ENCODE data around the gene INHBB. TPM values are rescaled to one million over a fixed set of nuclear protein-coding genes. Genes with fewer than 3 reads are reported as not detected.

Gene INHBB
- polyA plus RNA-seq, 2 donors: 0.51 to 1.6 TPM

DNA sequence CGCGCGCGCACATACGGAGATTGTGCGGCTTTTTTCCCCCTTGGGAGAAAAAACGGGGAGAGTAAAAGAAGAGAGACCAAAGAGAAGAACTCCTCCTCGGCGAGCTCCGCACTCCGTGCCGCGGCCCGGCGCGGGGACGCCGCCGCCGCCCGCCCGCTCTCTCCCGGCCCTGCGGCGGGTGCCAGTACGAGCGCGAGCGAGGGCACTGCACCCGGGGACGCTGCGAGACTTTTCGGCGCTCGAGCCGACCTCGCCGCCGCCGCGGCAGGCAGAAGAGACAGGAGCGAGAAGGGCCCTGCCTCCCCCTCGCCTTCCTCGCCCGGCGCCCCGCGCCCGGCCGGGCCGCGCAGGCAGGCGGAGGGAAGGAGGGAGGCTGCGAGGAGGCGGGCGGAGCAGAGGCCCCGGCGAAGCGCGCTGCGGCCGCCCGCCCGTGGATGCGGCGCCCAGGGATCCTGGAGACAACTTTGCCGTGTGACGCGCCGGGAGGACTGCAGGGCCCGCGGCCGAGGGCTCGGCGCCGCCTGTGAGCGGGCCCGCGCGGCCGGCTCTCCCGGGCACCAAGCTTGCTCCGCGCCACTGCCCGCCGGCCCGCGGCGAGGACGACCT lies 857 bp upstream of the INHBB start:
- WGBS, 2 donors: 0 to 2% methylated on average over 70 to 90 of the region's 90 CpGs
- H3K27me3 ChIP-seq (ENCODE audit: control insufficient read depth in 1 of 2, insufficient read depth in 2 of 2, low read length in 2 of 2): peaks cover 0 to 19% of the 10 kb centered on the region in 2 donors
- H3K4me1 ChIP-seq (ENCODE audit: control insufficient read depth in 2 of 2, insufficient read depth in 2 of 2, low read length in 1 of 2): peaks cover 4 to 12% of the 10 kb centered on the region in 2 donors
- peak overlapping the region; percentile 48 to 63 for H3K4me3 ChIP-seq (ENCODE audit: low read depth in 1 of 2, low read length in 2 of 2)
- no peaks in the 10 kb centered on the region for H3K9me3 ChIP-seq (ENCODE audit: control insufficient read depth in 2 of 2, insufficient read depth in 1 of 2, low read depth in 1 of 2, low read length in 1 of 2)
- H3K36me3 ChIP-seq (ENCODE audit: control insufficient read depth in 2 of 2, insufficient read depth in 2 of 2, low read length in 1 of 2): no peaks in the 10 kb centered on the region
- no peak overlapping the region for H3K27ac ChIP-seq (ENCODE audit: low read depth in 2 of 2, low read length in 1 of 2)

DNA sequence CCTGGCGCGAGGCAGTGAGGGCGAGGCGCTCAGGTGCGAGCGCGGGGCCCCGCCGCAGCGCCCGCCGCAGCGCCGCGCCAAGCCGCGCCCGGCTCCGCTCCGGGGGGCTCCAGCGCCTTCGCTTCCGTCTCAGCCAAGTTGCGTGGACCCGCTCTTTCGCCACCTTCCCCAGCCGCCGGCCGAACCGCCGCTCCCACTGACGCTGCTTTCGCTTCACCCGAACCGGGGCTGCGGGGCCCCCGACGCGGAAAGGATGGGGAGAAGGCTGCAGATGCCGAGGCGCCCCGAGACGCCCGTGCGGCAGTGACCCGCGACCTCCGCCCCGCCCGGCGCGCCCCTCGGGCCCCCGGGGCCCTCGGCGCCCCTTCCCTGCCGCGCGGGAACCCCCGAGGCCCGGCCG lies 328 bp upstream of the INHBB start:
- H3K9me3 ChIP-seq (ENCODE audit: control insufficient read depth in 2 of 2, insufficient read depth in 1 of 2, low read depth in 1 of 2, low read length in 1 of 2): no peaks in the 10 kb centered on the region
- 0 to 1% methylated on average over 25 to 62 of the region's 62 CpGs for WGBS, 2 donors
- H3K27ac ChIP-seq (ENCODE audit: low read depth in 2 of 2, low read length in 1 of 2): no peak overlapping the region
- peaks cover 4 to 12% of the 10 kb centered on the region in 2 donors for H3K4me1 ChIP-seq (ENCODE audit: control insufficient read depth in 2 of 2, insufficient read depth in 2 of 2, low read length in 1 of 2)
- peaks cover 0 to 19% of the 10 kb centered on the region in 2 donors for H3K27me3 ChIP-seq (ENCODE audit: control insufficient read depth in 1 of 2, insufficient read depth in 2 of 2, low read length in 2 of 2)
- no peaks in the 10 kb centered on the region for H3K36me3 ChIP-seq (ENCODE audit: control insufficient read depth in 2 of 2, insufficient read depth in 2 of 2, low read length in 1 of 2)
- H3K4me3 ChIP-seq (ENCODE audit: low read depth in 1 of 2, low read length in 2 of 2): peak overlapping the region; percentile 47 to 63

DNA sequence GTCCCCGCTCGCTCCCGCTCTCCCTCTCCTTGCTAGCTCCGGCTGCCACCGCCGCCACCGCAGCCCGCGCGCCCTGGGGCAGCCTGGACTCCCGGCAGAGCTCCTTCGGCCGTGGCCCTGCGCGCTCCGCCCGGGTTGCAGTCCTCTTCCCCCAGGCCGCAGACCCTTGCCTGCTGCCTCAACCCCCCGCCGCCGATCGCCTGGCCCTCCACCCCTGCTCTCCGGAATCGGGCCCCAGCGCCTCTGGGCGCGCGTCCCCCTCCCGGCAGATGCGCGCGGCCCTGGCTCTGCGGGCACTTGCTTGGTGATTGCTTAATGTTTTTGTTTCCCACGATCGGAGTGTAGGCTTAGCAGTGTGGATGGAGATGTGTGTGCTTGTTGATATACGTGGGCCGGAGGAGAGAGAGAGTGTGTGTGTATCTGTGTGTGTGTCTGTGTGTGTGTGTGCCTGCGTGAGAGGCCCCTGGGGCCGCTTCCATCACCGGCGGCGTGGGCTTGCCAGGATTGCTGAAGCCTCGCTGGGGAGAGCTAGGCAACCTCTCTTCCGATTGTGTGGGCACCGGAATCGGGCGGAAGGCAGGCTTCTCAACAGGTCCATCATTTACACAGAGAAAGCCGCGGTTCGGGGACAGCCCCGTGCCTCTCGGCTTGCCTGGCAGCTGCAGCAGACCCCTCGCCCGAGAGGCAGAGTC lies 877 bp downstream of the INHBB start:
- H3K9me3 ChIP-seq (ENCODE audit: control insufficient read depth in 2 of 2, insufficient read depth in 1 of 2, low read depth in 1 of 2, low read length in 1 of 2): no peaks in the 10 kb centered on the region
- no peaks in the 10 kb centered on the region for H3K36me3 ChIP-seq (ENCODE audit: control insufficient read depth in 2 of 2, insufficient read depth in 2 of 2, low read length in 1 of 2)
- H3K4me3 ChIP-seq (ENCODE audit: low read depth in 1 of 2, low read length in 2 of 2): peak overlapping the region; percentile 17 to 63
- H3K27me3 ChIP-seq (ENCODE audit: control insufficient read depth in 1 of 2, insufficient read depth in 2 of 2, low read length in 2 of 2): peaks cover 0 to 19% of the 10 kb centered on the region in 2 donors
- H3K27ac ChIP-seq (ENCODE audit: low read depth in 2 of 2, low read length in 1 of 2): no peak overlapping the region
- 1 to 2% methylated on average over 54 of the region's 54 CpGs for WGBS, 2 donors
- peaks cover 4 to 12% of the 10 kb centered on the region in 2 donors for H3K4me1 ChIP-seq (ENCODE audit: control insufficient read depth in 2 of 2, insufficient read depth in 2 of 2, low read length in 1 of 2)

DNA sequence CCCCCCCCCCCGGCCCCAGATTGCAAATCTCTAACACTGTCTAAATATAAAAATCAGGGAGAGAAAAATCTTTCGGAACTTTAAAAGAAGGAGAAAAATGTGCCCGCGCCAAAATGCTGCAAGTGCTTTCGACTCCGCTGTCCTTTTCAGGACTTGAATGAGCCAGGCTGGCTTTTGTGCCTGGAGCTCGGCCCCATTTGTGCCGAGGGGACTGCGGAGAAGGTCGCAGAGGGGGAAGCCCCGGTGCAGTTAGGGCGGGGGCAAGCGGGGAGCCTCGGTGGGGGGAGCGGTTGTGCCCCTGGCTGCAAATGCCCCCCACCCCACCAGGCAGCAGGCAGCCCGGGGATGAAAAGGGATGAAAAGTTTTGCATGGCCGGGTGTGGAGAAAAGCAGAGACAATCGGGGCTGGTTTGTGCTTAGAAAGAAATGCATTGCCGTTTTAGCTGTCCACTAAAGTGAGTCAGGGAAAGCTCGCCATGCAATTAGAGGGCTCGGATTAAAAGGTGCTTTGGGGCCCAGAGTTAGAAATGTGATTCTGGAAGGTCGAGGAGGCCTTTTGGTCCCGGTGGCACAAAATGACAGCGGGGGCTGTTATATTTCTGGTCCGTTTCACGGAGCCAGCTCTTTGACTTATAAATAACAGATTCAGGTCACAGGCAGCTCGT lies 1.6 kb downstream of the INHBB start:
- Histone ChIP-seq H3K9me3 (ENCODE audit: control insufficient read depth in 2 of 2, insufficient read depth in 1 of 2, low read depth in 1 of 2, low read length in 1 of 2) (no peaks in the 10 kb centered on the region), H3K4me3 (ENCODE audit: low read depth in 1 of 2, low read length in 2 of 2) (no peak overlapping the region), H3K27ac (ENCODE audit: low read depth in 2 of 2, low read length in 1 of 2) (no peak overlapping the region), H3K36me3 (ENCODE audit: control insufficient read depth in 2 of 2, insufficient read depth in 2 of 2, low read length in 1 of 2) (no peaks in the 10 kb centered on the region), H3K4me1 (ENCODE audit: control insufficient read depth in 2 of 2, insufficient read depth in 2 of 2, low read length in 1 of 2) (peaks cover 4 to 12% of the 10 kb centered on the region in 2 donors), H3K27me3 (ENCODE audit: control insufficient read depth in 1 of 2, insufficient read depth in 2 of 2, low read length in 2 of 2) (peaks cover 0 to 14% of the 10 kb centered on the region in 2 donors)
- WGBS, 2 donors: 16 to 18% methylated on average over 27 of the region's 27 CpGs

DNA sequence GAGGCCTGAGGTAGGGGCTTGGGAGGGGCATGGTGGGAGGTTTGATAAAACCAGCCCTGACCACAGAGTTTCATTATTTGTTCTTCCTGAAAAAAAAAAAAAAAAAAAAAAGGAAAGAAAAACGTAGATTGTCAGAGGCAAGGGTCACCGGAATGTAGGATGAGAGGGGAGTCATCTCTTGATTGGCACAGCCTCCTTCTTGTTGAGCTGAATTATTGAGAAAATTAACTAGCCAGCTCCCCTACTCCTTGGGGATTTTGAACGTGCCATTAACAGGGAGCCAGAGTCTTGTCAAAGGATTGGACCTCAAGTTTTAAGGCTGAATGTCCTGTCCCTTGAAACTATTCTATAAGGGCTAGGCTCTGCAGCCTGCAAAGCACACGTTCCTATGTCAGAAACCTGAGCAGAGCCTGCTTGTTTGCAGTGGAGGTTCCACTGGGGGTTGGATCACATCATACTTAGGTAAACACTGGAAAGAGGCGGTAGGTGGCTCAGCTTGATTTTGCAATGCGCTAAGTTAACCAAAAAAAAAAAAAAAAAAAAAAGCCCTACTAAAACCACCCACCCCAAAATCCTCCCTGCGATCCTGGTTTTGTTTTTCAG lies 2.3 kb downstream of the INHBB start:
- no peak overlapping the region for H3K27ac ChIP-seq (ENCODE audit: low read depth in 2 of 2, low read length in 1 of 2)
- H3K4me3 ChIP-seq (ENCODE audit: low read depth in 1 of 2, low read length in 2 of 2): no peak overlapping the region
- 50 to 58% methylated on average over 7 of the region's 7 CpGs for WGBS, 2 donors
- H3K9me3 ChIP-seq (ENCODE audit: control insufficient read depth in 2 of 2, insufficient read depth in 1 of 2, low read depth in 1 of 2, low read length in 1 of 2): no peaks in the 10 kb centered on the region
- H3K27me3 ChIP-seq (ENCODE audit: control insufficient read depth in 1 of 2, insufficient read depth in 2 of 2, low read length in 2 of 2): peaks cover 0 to 14% of the 10 kb centered on the region in 2 donors
- peaks cover 4 to 12% of the 10 kb centered on the region in 2 donors for H3K4me1 ChIP-seq (ENCODE audit: control insufficient read depth in 2 of 2, insufficient read depth in 2 of 2, low read length in 1 of 2)
- no peaks in the 10 kb centered on the region for H3K36me3 ChIP-seq (ENCODE audit: control insufficient read depth in 2 of 2, insufficient read depth in 2 of 2, low read length in 1 of 2)

DNA sequence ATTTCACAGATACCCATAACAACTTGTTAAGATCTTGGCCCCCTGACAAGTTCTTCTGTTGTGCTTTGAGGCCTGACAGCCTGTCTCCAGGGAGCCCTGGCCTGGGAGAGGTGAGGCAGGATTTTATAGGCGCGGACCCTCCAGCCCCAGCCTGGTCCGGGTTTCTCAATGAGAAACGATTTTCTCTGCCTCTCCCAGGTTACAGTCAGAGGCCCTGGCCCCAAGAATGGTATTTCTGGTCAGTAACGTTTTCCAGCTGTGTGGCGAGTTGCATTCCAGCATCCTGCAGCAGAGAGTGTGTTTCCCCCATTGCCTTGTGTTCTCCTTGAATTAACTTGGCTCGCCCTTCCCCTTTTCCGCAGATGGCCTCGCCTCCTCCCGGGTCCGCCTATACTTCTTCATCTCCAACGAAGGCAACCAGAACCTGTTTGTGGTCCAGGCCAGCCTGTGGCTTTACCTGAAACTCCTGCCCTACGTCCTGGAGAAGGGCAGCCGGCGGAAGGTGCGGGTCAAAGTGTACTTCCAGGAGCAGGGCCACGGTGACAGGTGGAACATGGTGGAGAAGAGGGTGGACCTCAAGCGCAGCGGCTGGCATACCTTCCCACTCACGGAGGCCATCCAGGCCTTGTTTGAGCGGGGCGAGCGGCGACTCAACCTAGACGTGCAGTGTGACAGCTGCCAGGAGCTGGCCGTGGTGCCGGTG lies 3.0 kb downstream of the INHBB start:
- WGBS, 2 donors: 65 to 72% methylated on average over 27 of the region's 27 CpGs
- Histone ChIP-seq H3K27ac (ENCODE audit: low read depth in 2 of 2, low read length in 1 of 2) (no peak overlapping the region), H3K36me3 (ENCODE audit: control insufficient read depth in 2 of 2, insufficient read depth in 2 of 2, low read length in 1 of 2) (no peaks in the 10 kb centered on the region), H3K4me3 (ENCODE audit: low read depth in 1 of 2, low read length in 2 of 2) (no peak overlapping the region), H3K27me3 (ENCODE audit: control insufficient read depth in 1 of 2, insufficient read depth in 2 of 2, low read length in 2 of 2) (peaks cover 0 to 9% of the 10 kb centered on the region in 2 donors), H3K4me1 (ENCODE audit: control insufficient read depth in 2 of 2, insufficient read depth in 2 of 2, low read length in 1 of 2) (peaks cover 4 to 9% of the 10 kb centered on the region in 2 donors), H3K9me3 (ENCODE audit: control insufficient read depth in 2 of 2, insufficient read depth in 1 of 2, low read depth in 1 of 2, low read length in 1 of 2) (no peaks in the 10 kb centered on the region)

DNA sequence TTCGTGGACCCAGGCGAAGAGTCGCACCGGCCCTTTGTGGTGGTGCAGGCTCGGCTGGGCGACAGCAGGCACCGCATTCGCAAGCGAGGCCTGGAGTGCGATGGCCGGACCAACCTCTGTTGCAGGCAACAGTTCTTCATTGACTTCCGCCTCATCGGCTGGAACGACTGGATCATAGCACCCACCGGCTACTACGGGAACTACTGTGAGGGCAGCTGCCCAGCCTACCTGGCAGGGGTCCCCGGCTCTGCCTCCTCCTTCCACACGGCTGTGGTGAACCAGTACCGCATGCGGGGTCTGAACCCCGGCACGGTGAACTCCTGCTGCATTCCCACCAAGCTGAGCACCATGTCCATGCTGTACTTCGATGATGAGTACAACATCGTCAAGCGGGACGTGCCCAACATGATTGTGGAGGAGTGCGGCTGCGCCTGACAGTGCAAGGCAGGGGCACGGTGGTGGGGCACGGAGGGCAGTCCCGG lies 3.5 kb downstream of the INHBB start:
- Histone ChIP-seq H3K9me3 (ENCODE audit: control insufficient read depth in 2 of 2, insufficient read depth in 1 of 2, low read depth in 1 of 2, low read length in 1 of 2) (no peaks in the 10 kb centered on the region), H3K36me3 (ENCODE audit: control insufficient read depth in 2 of 2, insufficient read depth in 2 of 2, low read length in 1 of 2) (no peaks in the 10 kb centered on the region), H3K27me3 (ENCODE audit: control insufficient read depth in 1 of 2, insufficient read depth in 2 of 2, low read length in 2 of 2) (peaks cover 0 to 8% of the 10 kb centered on the region in 2 donors), H3K4me1 (ENCODE audit: control insufficient read depth in 2 of 2, insufficient read depth in 2 of 2, low read length in 1 of 2) (peaks cover 4 to 7% of the 10 kb centered on the region in 2 donors), H3K4me3 (ENCODE audit: low read depth in 1 of 2, low read length in 2 of 2) (no peak overlapping the region), H3K27ac (ENCODE audit: low read depth in 2 of 2, low read length in 1 of 2) (no peak overlapping the region)
- 88% methylated on average over 31 of the region's 31 CpGs for WGBS, 2 donors

DNA sequence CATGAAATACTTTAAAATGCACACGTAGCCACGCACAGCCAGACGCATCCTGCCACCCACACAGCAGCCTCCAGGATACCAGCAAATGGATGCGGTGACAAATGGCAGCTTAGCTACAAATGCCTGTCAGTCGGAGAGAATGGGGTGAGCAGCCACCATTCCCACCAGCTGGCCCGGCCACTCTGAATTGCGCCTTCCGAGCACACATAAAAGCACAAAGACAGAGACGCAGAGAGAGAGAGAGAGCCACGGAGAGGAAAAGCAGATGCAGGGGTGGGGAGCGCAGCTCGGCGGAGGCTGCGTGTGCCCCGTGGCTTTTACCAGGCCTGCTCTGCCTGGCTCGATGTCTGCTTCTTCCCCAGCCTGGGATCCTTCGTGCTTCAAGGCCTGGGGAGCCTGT lies 4.1 kb downstream of the INHBB start:
- Histone ChIP-seq H3K27ac (ENCODE audit: low read depth in 2 of 2, low read length in 1 of 2) (no peak overlapping the region), H3K9me3 (ENCODE audit: control insufficient read depth in 2 of 2, insufficient read depth in 1 of 2, low read depth in 1 of 2, low read length in 1 of 2) (no peaks in the 10 kb centered on the region), H3K4me3 (ENCODE audit: low read depth in 1 of 2, low read length in 2 of 2) (no peak overlapping the region), H3K36me3 (ENCODE audit: control insufficient read depth in 2 of 2, insufficient read depth in 2 of 2, low read length in 1 of 2) (no peaks in the 10 kb centered on the region), H3K4me1 (ENCODE audit: control insufficient read depth in 2 of 2, insufficient read depth in 2 of 2, low read length in 1 of 2) (peaks cover 4 to 7% of the 10 kb centered on the region in 2 donors), H3K27me3 (ENCODE audit: control insufficient read depth in 1 of 2, insufficient read depth in 2 of 2, low read length in 2 of 2) (peaks cover 0 to 5% of the 10 kb centered on the region in 2 donors)
- WGBS, 2 donors: 78 to 81% methylated on average over 17 of the region's 17 CpGs

DNA sequence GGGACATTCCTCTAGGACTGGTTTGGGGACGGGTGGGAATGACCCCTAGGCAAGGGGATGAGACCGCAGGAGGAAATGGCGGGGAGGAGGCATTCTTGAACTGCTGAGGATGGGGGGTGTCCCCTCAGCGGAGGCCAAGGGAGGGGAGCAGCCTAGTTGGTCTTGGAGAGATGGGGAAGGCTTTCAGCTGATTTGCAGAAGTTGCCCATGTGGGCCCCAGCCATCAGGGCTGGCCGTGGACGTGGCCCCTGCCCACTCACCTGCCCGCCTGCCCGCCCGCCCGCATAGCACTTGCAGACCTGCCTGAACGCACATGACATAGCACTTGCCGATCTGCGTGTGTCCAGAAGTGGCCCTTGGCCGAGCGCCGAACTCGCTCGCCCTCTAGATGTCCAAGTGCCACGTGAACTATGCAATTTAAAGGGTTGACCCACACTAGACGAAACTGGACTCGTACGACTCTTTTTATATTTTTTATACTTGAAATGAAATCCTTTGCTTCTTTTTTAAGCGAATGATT lies 4.9 kb downstream of the INHBB start:
- Histone ChIP-seq H3K4me1 (ENCODE audit: control insufficient read depth in 2 of 2, insufficient read depth in 2 of 2, low read length in 1 of 2) (peaks cover 4 to 7% of the 10 kb centered on the region in 2 donors), H3K27ac (ENCODE audit: low read depth in 2 of 2, low read length in 1 of 2) (no peak overlapping the region), H3K9me3 (ENCODE audit: control insufficient read depth in 2 of 2, insufficient read depth in 1 of 2, low read depth in 1 of 2, low read length in 1 of 2) (no peaks in the 10 kb centered on the region), H3K4me3 (ENCODE audit: low read depth in 1 of 2, low read length in 2 of 2) (no peak overlapping the region), H3K27me3 (ENCODE audit: control insufficient read depth in 1 of 2, insufficient read depth in 2 of 2, low read length in 2 of 2) (peaks cover 0 to 5% of the 10 kb centered on the region in 2 donors), H3K36me3 (ENCODE audit: control insufficient read depth in 2 of 2, insufficient read depth in 2 of 2, low read length in 1 of 2) (no peaks in the 10 kb centered on the region)
- 86 to 89% methylated on average over 23 of the region's 23 CpGs for WGBS, 2 donors
